K562 (cell line): ENCODE data around the gene BCORL1. TPM values are rescaled to one million over a fixed set of nuclear protein-coding genes. Genes with fewer than 3 reads are reported as not detected.

Experiments used
- ARID4B ChIP-seq: sonication (generic); formaldehyde crosslinking; IDR thresholded peaks from 2 replicates; pipeline ENCODE4 v1.8.0; 2022; ENCODE audit warnings: mild to moderate bottlenecking, missing genetic modification reagents
- BDP1 ChIP-seq: IDR thresholded peaks from 3 replicates; pipeline ENCODE4 v1.6.1; 2011; ENCODE audit not compliant: insufficient read length, insufficient read depth
- HMG20A ChIP-seq: fragments of 450-650 bp; formaldehyde crosslinking; conservative IDR thresholded peaks from 2 replicates; pipeline ENCODE4 v1.4.0; 2020; ENCODE audit warnings: mild to moderate bottlenecking, mixed read lengths
- HMGXB4 ChIP-seq: sonication (generic); formaldehyde crosslinking; IDR thresholded peaks from 2 replicates; pipeline ENCODE4 v1.8.1; 2023; ENCODE audit warnings: mild to moderate bottlenecking, missing genetic modification reagents
- HNRNPL ChIP-seq: fragments of 200-400 bp; formaldehyde crosslinking; IDR thresholded peaks from 2 replicates; pipeline ENCODE4 v1.6.1; 2017; ENCODE audit warnings: low read depth, mild to moderate bottlenecking, low read length
- MECOM ChIP-seq: fragments of 250-450 bp; sonication (Bioruptor Pico); IDR thresholded peaks from 2 replicates; pipeline ENCODE4 v1.8.0; 2022; ENCODE audit warnings: inconsistent platforms
- MYC ChIP-seq, 2 experiments: fragments of 250-450 bp in 1 of 2; sonication (Bioruptor Pico) in 1 of 2; IDR thresholded peaks; 2 replicates each; pipeline versions ENCODE4 v1.5.1 to v1.6.1; 2012 to 2021; ENCODE audit warnings: low read depth in 2 of 2, borderline replicate concordance in 1 of 2, improper control_type of control experiment in 1 of 2, low read length in 1 of 2, mild to moderate bottlenecking in 1 of 2, moderate library complexity in 1 of 2
- POLR2G ChIP-seq: fragments of 200-400 bp; formaldehyde crosslinking; IDR thresholded peaks from 2 replicates; pipeline ENCODE4 v1.6.1; 2017; ENCODE audit warnings: low read depth, mild to moderate bottlenecking, antibody characterized with exemption, low read length, moderate library complexity
- ZKSCAN3 ChIP-seq: fragments of 250-450 bp; sonication (Bioruptor Pico); IDR thresholded peaks from 2 replicates; pipeline ENCODE4 v1.4.0; 2020
- ZNF217 ChIP-seq: sonication (generic); formaldehyde crosslinking; IDR thresholded peaks from 2 replicates; pipeline ENCODE4 v1.8.0; 2022; ENCODE audit warnings: mild to moderate bottlenecking, missing genetic modification reagents
- ZNF224 ChIP-seq: sonication (generic); formaldehyde crosslinking; IDR thresholded peaks from 2 replicates; pipeline ENCODE4 v1.8.0; 2022; ENCODE audit warnings: mild to moderate bottlenecking, missing genetic modification reagents
- ZNF592 ChIP-seq: fragments of 450-650 bp; IDR thresholded peaks from 2 replicates; pipeline ENCODE4 v1.6.1; 2017; ENCODE audit warnings: antibody characterized with exemption, mild to moderate bottlenecking
- polyA plus RNA-seq, 8 experiments: library from polyadenylated mRNA; depleted of rRNA in 4 of 8; stranded (reverse) in 5 of 8; unstranded in 3 of 8; fragments of >200 nt; fragmentation: Nextera tagmentation in 2 of 8; fragmentation: Illumina TruSeq in 1 of 8; extraction: Ambion mirVana in 2 of 8; extraction: Trizol in 1 of 8; gene quantifications; 2 replicates each; pipeline versions ENCODE4 v1.2.1 to v1.2.3, GENCODE V29; 2011 to 2014; ENCODE audit warnings: inconsistent platforms in 1 of 8, missing spikeins in 1 of 8
- total RNA-seq, 7 experiments: library from RNA; depleted of rRNA in 6 of 7; stranded (reverse); fragments of >200 nt in 6 of 7; fragmentation: Illumina TruSeq in 2 of 7; extraction: Trizol in 2 of 7; gene quantifications; 2 replicates each; pipeline versions ENCODE4 v1.2.1 to v1.2.3, GENCODE V29; 2011 to 2021; ENCODE audit warnings: low replicate concordance in 1 of 7

The BCORL1 gene
- total and polyA plus RNA-seq, 9 of the 15 experiments (the other 6 are each of a cell fraction or from before 2014, with no cell fraction given) = 0.48 to 29.6 (median 2.1) TPM

DNA sequence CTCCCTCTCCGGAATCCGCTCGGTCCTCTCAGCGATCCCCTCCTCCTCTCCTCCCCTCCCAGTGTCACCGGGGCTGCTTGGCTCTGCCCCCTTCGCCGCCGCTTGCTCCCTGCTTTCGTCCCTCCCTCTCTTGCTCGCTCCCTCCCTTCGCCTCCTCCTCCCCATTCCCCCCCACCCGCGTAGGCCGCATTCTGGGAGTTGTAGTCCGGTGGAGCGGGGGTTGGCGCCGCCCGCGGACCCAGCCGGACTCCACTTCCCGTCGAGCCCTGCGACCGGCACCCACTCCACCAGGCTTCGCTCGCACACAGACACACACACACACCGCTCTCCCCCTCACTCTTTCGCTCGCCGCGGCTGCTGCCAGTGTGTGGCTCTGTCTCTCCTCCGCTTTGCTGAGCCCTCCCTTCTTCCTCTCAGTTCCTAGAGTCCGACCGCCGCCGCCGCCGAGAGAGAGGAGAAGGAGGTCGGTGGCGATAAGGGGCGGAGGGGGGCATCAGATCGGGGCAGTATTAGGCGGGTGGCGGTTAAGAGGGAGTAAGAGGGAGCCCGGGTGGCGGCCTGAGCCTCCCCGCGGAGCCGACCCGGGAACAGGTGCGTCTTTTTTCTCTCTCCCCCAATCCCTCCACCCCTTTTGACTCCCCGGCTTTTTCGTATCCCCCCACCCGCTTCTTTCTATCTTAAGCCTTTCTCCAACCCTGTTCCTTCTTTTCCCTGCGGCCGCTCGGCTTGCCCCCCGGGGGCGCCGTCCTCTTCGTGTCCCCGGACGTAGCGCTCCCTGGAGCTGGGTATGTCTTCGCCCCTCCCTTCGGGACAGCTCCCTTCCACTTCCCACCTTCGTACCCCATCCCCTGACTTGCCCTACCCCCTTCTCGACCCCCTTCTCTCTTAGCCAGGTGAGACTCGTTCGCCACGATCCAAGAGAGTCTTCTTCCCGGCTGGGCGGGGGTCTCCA lies at the start of gene BCORL1 (continued):
- TF ChIP-seq MYC (IDR thresholded peaks at IDR 0.05; ENCODE audit: low read depth, low read length) (peak; percentile 59; the same call in 1 of the 2 replicates), MYC (CRISPR knock-in tag; IDR thresholded peaks at IDR 0.05; ENCODE audit: borderline replicate concordance, low read depth) (no peak), HMGXB4 (CRISPR knock-in tag) (no peak; the same call in 1 of the 2 replicates), BDP1 (no peak), MECOM (CRISPR knock-in tag) (no peak), ZNF217 (CRISPR knock-in tag) (no peak), HMG20A (CRISPR knock-in tag) (no peak), ZNF592 (peak; percentile 68; the same call in 1 of the 2 replicates), ZNF224 (CRISPR knock-in tag) (no peak; the same call in 1 of the 2 replicates), ARID4B (peak; percentile 60), POLR2G (peak; percentile 100), ZKSCAN3 (no peak), HNRNPL (no peak)
